ENCODE data around the gene PLRG1. TPM values are rescaled to one million over a fixed set of nuclear protein-coding genes. Genes with fewer than 3 reads are reported as not detected.

The PLRG1 gene
- total RNA-seq, 4 donors from 2014 or later = 29.8 to 66.8 (median 47.6) TPM

GRCh38 chr4:154582723-154583122, 32.5 kb upstream of the PLRG1 start:
- TF ChIP-seq, protein P1, sequence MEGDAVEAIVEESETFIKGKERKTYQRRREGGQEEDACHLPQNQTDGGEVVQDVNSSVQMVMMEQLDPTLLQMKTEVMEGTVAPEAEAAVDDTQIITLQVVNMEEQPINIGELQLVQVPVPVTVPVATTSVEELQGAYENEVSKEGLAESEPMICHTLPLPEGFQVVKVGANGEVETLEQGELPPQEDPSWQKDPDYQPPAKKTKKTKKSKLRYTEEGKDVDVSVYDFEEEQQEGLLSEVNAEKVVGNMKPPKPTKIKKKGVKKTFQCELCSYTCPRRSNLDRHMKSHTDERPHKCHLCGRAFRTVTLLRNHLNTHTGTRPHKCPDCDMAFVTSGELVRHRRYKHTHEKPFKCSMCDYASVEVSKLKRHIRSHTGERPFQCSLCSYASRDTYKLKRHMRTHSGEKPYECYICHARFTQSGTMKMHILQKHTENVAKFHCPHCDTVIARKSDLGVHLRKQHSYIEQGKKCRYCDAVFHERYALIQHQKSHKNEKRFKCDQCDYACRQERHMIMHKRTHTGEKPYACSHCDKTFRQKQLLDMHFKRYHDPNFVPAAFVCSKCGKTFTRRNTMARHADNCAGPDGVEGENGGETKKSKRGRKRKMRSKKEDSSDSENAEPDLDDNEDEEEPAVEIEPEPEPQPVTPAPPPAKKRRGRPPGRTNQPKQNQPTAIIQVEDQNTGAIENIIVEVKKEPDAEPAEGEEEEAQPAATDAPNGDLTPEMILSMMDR (IDR thresholded peaks at IDR 0.05; ENCODE audit: low read depth) = no peak

- TF ChIP-seq, protein P1 (IDR thresholded peaks at IDR 0.05; ENCODE audit: low read depth) = no peak
Measured at GRCh38 chr4:154579927-154580326, 29.7 kb upstream of the PLRG1 start.

DNA sequence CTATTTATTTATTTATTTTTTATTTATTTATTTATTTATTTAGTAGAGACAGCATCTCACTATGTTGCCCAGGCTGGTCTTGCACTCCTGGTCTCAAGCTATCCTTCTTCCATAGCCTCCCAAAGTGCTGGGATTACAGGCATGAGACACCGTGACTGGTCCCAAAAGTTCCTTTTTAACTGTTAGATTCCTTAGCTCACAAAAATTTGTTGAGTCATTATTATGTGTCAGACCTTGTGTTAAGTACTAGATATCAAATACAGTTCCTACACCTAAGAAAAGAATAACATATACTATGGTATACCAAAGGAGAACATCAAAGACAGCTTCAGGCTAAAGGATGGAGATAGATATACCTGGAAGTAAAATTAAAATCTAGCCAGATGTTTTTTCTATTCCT, 28.7 kb upstream of the PLRG1 start:
- TF ChIP-seq, protein P1 (IDR thresholded peaks at IDR 0.05; ENCODE audit: low read depth) = no peak

- TF ChIP-seq, protein P1 (IDR thresholded peaks at IDR 0.05; ENCODE audit: low read depth) = no peak
Measured at GRCh38 chr4:154577324-154577723, 27.1 kb upstream of the PLRG1 start.

GRCh38 chr4:154574311-154574710, 24.1 kb upstream of the PLRG1 start:
- TF ChIP-seq, protein P1 (IDR thresholded peaks at IDR 0.05; ENCODE audit: low read depth) = no peak

DNA sequence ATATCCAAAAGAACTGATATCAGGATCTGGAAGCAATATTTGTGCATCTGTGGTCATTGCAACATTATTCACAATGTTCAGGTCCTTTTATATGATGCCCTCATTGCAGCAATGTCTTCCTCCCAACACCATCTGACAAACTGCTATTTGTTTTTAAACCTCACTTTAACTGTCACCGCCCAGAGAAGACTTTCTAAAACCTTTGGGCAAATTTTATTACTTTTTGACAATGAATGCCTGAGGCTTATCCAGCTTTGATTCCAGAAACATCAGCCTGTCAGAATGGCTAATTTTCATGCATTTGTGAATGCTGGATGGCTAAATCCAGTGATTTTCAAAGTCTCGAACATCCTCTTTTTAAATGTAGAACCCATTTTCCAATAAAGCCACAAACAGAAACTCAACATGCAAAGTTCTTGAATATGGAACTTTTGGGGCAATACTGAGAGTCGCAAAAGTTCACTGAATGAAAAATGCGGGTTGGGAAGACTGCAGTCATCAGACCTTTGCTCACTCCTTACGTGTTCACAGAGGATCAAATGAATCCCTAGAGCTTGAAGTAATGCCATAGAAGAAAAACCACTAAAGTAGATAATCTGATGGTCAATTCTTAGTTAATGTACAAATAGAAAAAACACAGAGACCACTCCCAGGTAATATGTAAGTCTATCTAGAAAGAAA, 23.1 kb upstream of the PLRG1 start:
- TF ChIP-seq, protein P1 (IDR thresholded peaks at IDR 0.05; ENCODE audit: low read depth) = no peak

- TF ChIP-seq, protein P1 (IDR thresholded peaks at IDR 0.05; ENCODE audit: low read depth) = no peak
Measured at GRCh38 chr4:154569584-154569983, 19.4 kb upstream of the PLRG1 start.
